Activated CD4-positive, alpha-beta T cell treated with anti-CD3 and anti-CD28 coated beads, Interleukin-2, amount 50 U/mL, for 16 hours (primary cell): ENCODE results near the gene NEO1.

Source experiments
- DNase-seq: peaks from one replicate; pipeline ENCODE4 v3.0.0-alpha.2; 2020

Gene NEO1

DNA sequence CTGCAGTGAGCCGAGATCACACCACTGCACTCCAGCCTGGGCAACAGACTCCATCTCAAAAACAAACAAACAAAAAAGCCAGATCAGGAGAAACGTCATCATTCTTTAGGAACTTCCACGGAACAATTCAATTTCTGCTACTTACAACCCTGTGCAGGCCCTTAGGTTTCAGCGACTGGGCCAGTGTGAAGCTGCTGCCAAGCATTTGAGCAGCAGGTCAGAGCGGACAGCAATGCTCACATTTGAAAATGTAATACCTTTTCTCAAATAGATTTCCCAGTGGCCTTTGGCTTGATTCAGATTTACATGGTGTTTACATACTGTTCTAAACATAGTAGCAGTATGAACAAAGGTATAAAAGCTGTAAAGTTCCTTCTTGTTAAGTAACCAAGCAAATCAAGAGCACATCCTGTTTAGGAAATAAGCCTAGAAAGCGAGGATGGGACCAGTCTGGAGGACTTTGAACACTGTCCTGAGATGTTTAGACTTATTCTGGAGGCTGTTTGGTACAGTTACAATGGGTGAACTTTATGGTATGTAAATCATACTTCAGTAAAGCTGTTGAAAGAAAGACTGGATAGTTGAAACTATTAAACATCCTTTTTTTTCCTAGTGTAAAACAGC is 175.3 kb downstream of the NEO1 start:
- DNase-seq: no peak

DNA sequence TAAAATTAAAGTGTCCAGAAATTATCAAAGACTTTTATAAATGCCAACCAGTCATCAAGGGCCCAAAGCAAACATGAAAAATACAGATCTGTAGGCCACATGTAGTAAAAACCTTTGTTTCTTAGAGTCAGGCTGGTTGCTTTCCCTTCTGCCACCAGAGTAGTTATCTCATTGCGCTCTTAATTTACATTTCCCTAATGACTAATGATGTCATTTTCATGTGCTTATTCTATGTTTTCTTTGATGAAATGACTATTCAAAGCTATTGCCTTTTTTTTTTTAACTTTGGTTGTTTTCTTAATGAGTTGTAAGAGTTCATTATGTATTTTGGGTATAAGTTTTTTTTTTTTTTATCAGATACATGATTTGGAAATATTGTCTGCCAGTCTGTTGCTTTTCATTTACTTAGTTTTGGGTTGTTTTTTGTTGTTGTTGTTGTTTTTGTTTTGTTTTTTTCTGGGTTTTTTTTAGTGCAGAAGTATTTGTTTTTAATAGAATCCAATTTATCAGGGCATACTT is 175.9 kb downstream of the NEO1 start:
- DNase-seq: no peak

DNA sequence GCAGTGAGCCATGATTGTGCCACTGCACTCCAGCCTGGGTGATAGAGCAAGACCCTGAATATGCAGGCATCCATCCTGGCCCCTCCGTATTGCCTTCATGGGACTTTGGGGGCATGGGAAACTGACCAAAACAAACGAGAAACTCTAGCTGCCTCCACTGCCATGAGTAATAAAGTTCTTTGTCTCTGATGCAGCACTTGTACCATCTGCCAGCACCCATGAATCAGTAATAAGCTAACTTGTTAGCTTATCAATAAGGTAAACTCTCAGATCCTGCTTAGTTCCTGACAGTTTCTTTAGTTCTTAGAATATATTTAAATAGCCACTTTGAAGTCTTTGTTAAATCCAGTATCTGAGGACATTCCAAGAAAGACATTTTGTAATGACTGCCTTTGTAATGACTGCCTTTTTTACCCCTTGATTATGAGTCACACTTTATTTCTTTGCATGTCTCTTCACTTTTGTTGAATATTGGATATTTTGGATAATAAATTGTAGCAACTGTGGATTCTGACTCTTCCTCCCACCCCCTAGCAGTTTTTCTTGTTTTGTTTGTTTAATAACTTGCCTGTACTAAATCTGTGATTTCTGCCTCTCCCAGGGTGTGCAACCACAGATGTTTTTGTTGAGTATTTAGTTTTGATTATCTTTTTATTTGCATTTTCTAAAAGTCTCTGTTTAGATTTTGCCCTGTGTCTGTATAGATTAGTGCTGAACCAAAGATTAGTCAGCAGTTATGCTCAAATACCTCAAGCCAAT is 179.6 kb downstream of the NEO1 start:
- DNase-seq: no peak

DNA sequence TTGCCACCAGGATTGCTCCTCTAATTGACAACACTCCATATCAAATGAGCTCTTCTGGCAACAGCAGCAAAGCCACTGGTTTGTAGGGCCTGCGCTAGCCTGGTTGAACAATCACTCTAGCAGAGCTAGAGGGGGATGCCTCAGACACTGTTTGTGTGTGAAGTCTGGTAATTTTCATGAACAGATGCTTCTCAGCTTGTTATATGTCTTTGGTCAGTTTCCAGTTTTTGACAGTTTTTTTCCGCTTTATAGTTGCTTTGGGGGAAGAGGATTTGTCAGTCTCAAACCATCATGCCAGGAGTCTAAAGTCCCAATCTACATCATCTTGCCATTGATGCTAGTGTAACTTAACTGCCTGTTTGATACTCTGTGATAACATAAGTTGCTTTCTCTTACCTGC is 180.5 kb downstream of the NEO1 start:
- no peak for DNase-seq

DNA sequence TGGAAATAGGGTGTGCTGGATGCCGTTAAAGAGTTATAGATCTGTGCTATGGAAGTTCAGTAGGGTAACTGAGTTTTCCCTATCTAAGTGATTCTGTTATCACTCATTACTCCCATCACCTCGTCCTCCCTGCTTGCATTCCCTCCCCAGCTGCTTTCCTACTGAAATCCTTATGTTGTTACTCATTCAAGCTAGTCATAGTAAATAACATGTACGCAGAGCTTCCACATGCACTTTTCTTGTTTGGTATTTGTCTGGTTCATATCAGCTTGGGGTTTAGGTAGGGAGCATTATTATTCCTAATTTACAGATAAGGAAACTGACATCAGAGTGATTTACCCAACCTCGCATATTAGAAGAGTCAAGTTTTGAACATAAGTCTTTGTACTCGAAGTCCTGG is 181.4 kb downstream of the NEO1 start:
- DNase-seq: no peak

DNA sequence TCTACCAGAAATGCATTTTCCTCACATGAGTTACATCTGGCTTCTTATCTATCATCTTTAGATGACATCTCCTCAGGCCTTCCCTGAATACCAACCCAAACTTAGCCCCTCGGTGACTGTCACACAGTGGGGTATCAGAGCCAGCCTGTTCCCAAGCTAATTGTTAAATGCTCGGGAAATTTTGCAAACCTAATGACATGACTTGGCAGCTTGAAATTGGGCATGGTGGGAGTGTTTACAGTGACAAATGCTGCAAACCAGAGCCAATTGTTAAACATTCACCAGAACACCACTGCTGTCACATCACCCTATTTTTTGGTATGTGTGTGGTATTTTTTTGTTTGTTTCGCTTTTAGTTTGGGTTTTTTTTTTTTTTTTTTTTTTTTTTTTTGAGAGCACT is 185.6 kb downstream of the NEO1 start:
- DNase-seq: no peak

DNA sequence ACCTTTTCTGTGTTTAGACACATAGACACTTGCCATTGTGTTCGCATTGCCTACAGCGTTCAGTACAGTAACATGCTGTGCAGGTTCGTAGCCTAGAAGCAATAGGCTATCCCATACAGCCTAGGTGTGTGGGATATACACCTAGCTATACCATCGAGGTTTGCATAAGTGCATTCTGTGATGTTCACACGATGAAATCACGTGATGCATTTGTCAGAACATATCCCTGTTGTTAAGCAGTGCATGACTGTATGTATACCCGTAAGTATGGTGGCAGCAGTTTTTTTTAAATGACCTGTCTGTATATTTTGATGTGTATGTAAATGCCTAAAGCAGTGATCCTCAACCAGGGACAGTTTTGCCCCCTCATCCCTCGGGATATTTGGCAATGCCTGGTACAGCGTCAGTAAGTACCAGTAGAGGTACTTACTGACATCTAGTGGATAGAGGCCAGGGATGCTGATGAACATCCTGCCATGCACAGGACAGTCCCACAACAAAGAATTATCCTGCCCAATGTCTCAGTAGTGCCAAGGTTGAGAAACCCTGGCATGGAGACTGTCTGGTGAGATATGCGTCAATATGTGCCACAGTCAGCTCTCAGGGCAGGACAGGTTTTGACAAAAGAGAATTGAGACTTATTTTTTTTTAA is 187.4 kb downstream of the NEO1 start:
- DNase-seq: no peak

DNA sequence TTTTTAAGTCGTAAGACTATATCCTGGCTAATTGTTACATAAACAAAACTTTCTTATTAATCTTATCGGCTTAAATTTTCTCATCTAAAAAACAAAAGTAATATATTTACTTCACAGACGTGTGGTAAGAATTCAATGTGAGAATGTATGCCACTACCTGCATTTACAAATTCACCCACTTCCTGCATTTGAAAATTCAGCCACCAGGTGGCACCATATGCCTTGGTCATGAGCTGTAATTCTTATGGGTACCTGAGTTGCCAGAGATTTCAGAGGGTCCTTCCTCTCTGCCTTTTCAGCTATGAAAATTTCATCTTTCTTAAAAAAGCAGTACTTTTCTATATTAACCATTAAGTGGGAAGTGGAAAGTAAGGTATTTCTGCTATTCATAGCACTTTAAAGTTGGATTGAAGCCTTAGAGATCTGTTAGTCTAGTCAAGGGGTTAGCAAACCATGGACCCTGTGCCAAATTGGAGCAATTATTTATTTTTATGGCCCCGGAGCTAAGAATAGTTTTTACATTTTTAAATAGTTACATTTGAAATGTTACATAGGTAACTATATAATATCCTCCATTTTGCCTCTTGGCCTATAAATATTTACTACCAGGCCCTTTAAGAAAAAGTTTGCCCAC is 188.7 kb downstream of the NEO1 start:
- DNase-seq: peak; percentile 75

DNA sequence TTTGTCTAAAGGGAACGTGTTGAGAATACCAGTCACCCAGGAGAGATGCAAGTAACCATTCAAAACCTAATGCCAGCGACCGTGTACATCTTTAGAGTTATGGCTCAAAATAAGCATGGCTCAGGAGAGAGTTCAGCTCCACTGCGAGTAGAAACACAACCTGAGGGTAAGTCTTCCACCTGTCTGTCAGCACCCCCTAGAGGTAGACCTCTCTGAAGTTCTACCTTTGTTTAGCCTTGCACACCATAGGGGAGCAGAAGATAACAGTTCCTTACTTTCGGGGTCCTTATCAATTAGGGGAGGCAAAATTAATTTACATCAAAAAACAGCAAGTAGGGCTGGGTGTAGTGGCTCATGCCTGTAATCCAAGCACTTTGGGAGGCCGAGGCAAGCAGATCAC is 192.1 kb downstream of the NEO1 start:
- DNase-seq: peak; percentile 24

DNA sequence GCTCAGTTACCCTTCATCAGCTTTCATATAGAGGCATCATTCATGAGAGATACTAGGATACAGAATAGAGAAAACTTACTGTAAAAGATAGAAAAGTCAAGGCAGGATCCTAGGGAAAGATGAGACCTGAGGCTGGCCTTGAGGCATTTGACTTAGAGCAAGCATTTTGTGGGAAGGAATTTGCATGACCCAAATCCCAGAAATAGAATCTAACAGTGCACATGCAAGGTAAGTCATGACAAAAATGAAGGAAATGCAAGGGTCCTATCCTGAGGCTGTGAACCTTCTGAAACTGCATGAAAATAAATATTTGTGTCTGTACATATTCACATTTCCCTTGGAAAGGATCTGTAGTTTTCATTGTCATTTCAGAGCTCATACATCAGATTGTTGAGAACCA is 194.2 kb downstream of the NEO1 start:
- no peak for DNase-seq

DNA sequence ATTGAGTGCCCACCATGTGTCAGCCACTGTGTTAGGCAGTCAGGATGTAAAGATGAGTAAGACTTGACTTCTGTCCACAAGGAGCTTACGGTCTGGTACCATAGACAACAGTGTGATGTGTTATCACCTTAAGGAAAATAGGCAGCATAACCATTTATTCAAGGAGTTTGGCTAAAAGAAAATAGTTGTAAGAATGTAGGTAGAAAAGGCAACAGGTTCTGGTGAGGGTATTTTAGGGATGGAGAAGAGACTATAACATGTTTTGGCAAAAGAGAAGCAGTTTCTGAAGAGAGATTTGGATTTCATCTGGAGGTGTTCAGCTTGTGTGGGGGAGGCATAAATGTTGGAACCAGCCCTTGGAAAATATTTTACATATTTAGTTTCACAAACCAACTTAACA is 194.6 kb downstream of the NEO1 start:
- no peak for DNase-seq

DNA sequence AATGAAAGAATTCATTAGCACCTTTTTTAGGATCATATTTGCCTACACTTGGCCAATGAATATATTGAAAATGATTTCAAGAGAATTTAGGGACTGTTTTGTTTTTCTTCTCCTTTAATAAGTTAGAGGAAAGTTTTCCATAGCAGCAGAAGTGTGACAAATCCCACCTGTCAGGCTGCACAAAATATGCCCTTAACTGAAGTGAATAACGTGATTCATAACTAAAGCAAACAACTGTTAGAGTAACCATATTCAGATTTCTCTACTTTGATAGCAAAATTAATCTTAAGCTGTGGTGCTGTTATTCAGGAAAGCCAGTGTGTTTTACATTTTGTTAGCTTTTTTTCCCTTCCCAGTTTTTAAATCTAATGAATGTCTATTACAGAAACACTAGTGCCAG is 195.1 kb downstream of the NEO1 start:
- DNase-seq: no peak

DNA sequence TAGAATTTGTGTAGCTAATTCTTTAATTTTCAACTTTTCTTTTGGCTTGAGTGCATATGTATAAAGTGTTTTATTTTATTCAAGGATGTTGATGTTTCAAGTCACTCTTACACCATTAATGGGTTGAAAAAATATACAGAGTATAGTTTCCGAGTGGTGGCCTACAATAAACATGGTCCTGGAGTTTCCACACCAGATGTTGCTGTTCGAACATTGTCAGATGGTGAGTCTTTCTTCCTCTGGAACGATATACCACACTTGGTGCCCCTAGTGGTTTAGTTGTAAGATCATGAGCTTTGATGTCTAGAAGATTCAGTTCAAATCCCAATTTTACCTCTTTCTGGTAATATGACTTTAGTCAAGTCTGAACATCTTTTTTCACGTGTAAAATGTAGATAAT is 197.2 kb downstream of the NEO1 start:
- DNase-seq: no peak

DNA sequence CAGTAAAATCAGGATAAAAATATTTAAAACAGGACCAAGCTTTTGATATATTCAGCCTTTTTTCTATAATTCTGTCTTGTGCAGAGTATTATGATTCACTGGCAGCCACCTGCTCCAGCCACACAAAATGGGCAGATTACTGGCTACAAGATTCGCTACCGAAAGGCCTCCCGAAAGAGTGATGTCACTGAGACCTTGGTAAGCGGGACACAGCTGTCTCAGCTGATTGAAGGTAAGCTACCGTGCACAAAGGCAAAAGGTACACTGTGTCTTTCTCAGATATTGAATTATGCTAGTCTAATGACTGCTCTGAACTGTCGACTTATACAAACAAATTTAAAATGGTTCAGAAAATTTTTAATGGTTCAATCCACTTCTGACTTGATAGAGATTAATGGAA is 202.3 kb downstream of the NEO1 start:
- no peak for DNase-seq

DNA sequence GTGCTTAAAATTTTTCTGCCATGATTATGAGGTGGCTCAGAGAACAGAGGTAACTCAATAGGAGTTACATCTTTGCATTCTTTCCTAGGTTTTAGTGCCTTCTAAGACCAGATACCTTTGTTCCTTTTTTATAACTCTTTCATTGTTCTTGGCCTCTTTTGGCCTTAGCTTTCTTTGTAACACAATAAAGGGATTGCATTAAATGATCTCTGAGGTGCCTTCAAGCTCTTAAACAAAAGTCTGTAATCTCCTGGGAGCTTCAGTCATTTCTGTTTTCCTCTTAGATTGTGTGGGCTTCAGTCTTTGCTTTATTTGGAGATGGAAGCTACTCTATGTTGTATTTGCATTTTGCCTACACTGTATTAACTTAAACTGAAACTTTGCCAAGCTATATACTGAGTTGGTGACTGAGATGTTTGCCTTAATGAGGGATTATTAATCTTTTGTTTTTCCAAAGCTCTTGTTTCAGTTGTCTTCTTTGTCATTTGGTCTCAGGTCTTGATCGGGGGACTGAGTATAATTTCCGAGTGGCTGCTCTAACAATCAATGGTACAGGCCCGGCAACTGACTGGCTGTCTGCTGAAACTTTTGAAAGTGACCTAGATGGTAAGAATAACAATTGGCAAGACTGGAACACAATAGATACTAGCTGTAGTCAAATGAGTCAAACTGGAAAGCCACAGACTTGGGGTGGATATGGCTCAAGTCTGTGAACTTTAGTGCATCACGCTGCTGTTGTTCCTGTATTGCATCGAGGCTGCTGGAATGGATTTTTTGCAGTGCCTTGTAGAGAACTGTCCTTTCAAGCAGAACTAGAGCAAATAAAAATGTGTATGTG is 206.2 kb downstream of the NEO1 start:
- peak; percentile 71 for DNase-seq

DNA sequence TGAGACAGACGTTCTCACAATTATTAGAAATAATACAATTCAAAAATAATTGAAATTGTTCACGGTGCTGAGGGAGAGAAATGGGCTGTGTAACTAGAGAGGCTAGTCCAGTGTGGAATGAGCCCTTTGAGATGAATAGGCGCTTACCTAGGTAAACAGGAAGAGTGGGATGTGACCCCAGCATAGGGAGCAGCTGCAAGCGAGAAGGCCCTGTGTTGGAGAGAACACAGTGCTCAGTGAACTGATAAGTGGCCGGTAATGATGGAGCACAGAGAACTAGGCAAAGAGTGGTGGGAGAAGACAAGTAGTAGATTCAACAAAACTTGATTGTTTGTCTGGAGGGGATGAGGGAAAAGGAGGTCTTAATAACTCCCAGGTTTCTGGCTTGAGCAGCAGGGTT is 212.6 kb downstream of the NEO1 start:
- DNase-seq: no peak

DNA sequence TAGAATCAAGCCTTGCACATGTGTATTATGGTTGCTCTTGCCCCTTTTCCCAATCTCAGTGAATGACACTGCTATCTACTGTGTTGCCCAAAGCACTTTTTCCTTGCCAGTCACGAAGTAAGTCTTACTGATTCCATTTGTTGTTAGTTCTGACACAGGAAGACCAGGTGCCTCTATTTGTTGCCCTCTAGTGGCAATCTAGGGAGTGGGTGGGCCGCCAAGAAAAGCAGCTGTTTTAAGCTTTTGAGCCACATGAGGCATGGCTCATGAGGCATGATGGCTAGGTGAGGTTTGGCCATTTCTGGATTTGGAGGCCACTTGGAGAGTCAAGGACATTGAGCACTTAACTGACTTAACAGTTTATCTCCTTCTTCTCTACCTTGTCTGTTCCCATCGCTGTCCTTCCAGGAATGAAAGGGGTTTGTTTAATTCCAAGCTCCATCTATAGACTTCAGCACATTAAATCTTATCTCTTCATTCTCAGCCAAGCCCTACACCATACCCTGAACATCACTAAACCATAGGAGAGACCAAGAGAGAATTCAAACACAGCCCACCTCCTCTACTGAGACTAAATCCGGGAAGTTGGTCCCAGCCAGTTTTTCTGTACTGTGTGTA is 213.4 kb downstream of the NEO1 start:
- DNase-seq: peak; percentile 62

DNA sequence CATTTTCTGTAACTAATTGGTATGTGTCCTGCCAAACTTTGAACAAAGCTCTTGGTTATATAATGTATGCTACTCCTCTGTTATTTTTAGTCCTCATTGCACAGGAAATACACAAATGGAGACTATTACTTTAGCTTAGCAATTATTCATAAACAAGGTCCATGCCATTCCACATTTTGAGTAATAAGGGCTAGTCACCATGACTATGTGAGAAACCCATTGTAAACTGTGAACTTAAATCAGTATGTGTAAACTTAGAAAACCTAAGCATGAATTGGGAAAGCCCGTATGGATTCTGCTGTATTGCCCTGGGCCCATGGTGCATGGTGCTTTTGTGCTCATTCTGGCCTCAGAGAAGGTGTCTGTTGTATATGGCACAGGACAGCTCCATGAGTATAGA is 216.2 kb downstream of the NEO1 start:
- DNase-seq: no peak

DNA sequence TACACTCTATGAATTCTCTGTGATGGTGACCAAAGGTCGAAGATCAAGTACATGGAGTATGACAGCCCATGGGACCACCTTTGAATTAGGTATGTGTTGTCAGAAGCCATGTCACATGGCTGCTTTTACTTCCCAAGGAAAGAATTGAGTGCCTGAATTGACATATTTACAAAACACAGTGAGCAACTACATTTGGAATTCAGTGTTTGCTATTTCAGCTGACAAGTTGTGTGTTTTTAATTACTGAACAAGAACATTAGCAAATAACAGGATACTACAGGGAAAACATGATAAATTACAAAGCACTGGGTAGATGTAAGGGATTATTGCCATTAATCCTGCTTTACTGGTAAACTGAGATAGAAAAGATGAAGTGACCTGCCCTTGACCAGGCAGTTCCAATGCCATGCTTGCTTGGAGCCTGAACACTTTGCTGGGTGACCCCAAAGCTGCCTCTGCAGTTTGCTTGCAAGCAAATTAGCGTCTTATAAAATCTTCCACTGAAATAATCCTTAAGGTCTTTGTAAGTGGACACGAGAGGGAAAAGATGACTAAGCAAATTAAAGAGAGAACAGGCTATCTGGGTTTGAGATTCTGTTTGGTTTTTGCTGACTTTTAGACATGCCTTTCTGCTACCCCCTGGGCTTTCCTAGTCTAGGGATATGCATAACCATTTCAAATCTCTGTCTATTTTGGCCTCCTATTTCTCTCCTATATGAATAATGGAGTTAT is 218.3 kb downstream of the NEO1 start:
- no peak for DNase-seq

DNA sequence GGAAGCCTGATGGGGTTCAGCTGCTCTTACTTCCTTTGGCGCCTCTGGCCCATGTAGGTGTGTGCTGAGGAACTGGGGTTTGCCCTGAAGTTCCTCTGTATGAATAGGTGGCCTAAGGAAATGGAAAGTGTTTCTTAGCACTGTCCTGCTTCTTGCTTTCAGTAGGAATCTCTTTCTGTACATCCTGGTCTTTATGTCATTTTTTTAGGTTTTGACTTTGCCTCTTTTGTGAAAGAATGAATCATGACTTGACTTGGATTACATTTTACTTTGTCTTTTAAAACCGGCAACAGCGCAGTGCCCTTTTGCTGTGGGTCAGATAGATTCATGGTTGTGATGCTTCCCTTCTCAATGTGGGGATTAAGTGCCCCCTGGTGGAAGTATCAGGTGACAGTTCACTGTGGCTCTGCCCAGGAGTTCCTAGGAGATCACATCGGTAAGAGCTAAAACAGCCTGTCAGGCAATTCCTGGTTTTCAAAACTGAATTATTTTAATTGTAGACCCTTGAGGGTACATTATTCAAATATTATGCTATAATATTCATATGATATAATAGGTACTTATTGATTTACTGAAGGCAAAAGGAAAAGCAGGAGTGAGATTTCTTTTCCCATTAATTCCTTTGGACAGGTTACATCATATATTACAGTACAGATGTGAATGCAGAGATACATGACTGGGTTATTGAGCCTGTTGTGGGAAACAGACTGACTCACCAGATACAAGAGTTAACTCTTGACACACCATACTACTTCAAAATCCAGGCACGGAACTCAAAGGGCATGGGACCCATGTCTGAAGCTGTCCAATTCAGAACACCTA is 221.1 kb downstream of the NEO1 start:
- peak; percentile 57 for DNase-seq

DNA sequence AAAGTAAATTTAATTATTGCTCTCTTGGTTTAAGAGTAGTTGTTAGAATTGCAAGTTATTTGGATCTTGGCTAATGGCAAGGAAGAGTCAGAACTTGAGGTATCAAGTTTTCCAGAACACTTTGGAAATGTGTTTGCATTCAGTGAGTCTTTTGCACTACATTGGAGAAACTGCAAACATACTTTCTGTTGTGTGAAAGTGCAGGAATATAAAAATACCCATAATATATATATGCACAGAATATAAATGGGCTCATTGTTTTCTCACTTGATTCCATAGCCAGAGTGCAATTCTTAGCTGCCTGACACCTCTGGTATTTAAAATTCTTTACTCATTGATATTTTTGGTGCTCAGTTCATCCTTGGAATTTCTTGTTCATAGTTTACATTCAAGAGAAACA is 223.6 kb downstream of the NEO1 start:
- DNase-seq: no peak
